ENCODE data around the gene CTPS2. TPM values are rescaled to one million over a fixed set of nuclear protein-coding genes. Genes with fewer than 3 reads are reported as not detected.
A peak's percentile ranks its signal among the peaks of the same experiment; 100 is the strongest.

Gene CTPS2
- total and polyA plus RNA-seq, 9 donors, result 13.3 to 20.1 (median 16.3) TPM

DNA sequence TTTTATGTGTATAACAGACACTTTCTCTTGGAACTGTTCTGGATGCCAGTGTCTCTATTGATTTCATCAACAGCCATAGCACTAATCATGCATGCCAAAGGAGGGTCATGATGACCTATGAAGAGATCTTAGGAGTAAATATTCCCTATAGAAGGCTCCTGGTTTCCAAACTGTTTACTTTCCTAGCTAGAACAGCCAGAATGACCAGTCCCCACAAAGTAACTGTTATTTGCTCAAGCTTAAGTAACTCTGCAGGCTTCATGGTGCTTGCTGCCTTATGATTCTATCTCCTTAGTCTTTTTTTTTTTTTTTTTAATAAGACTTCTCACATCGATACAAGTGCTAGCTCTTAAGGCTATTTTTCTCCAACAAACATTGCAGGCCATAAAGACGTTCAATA, 50.1 kb downstream of the CTPS2 start:
- peaks cover 25% of the 10 kb centered on the region for H3K27me3 ChIP-seq (ENCODE audit: control insufficient read depth, insufficient read depth, low read length)
- no CpG with 5 or more reads among the region's 2 CpGs for WGBS (ENCODE audit: insufficient coverage)
- DNase-seq, result peak; percentile 5
- no peak overlapping the region for H3K27ac ChIP-seq (ENCODE audit: low read length)
- no peak overlapping the region for H3K4me3 ChIP-seq (ENCODE audit: low read length)
- H3K9me3 ChIP-seq (replicated peaks; ENCODE audit: control insufficient read depth, low read depth, low read length), result no peaks in the 10 kb centered on the region
- no peaks in the 10 kb centered on the region for H3K36me3 ChIP-seq (ENCODE audit: control insufficient read depth, insufficient read depth, low read length)
- no peaks in the 10 kb centered on the region for H3K4me1 ChIP-seq (ENCODE audit: control insufficient read depth, insufficient read depth, low read length)

DNA sequence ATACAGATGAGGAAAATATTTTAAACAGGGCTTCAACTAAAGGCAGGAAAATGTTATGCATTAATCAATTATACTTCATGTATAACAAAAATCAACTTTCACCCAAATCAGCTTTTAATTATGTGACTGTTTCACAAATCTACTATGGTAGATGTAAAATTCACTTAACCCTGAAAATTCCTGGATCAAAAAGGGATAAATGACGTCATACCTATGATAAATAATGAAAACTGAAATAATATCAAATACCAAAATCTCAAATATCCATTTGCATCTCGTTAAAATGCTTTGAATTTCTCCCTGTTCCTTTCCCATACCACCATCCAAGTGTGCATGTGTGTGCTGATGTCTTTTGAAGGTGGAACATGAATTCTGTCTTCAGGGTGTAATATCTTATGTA, 51.0 kb downstream of the CTPS2 start:
- Histone ChIP-seq H3K27me3 (ENCODE audit: control insufficient read depth, insufficient read depth, low read length) (peaks cover 29% of the 10 kb centered on the region), H3K9me3 (replicated peaks; ENCODE audit: control insufficient read depth, low read depth, low read length) (no peaks in the 10 kb centered on the region), H3K27ac (ENCODE audit: low read length) (no peak overlapping the region), H3K36me3 (ENCODE audit: control insufficient read depth, insufficient read depth, low read length) (no peaks in the 10 kb centered on the region), H3K4me3 (ENCODE audit: low read length) (no peak overlapping the region), H3K4me1 (ENCODE audit: control insufficient read depth, insufficient read depth, low read length) (no peaks in the 10 kb centered on the region)
- no peak for DNase-seq
- no CpG with 5 or more reads among the region's 2 CpGs for WGBS (ENCODE audit: insufficient coverage)

DNA sequence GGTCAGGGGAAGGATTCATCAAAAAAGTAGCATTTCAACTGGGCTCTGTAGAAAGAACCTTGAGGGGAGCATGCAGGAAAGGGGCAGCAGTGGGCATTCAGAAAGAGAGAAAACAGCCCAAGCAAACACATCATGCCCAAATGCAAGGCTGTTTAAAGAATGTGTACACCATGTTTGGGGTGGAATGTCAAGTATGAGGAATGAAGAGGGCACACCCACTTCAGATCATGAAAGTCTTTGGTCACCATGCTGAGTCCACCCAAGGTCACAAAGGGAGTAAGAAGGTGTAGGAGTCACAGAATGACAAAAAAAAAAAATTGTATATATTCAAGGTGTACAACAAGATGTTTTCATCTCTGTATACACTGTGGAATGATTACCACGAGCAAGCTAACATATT, 53.1 kb downstream of the CTPS2 start:
- Histone ChIP-seq H3K27me3 (ENCODE audit: control insufficient read depth, insufficient read depth, low read length) (peaks cover 31% of the 10 kb centered on the region), H3K4me1 (ENCODE audit: control insufficient read depth, insufficient read depth, low read length) (no peaks in the 10 kb centered on the region), H3K36me3 (ENCODE audit: control insufficient read depth, insufficient read depth, low read length) (no peaks in the 10 kb centered on the region), H3K27ac (ENCODE audit: low read length) (no peak overlapping the region), H3K9me3 (replicated peaks; ENCODE audit: control insufficient read depth, low read depth, low read length) (no peaks in the 10 kb centered on the region), H3K4me3 (ENCODE audit: low read length) (no peak overlapping the region)
- WGBS (ENCODE audit: insufficient coverage), result no CpG with 5 or more reads among the region's 1 CpG
- no peak for DNase-seq

DNA sequence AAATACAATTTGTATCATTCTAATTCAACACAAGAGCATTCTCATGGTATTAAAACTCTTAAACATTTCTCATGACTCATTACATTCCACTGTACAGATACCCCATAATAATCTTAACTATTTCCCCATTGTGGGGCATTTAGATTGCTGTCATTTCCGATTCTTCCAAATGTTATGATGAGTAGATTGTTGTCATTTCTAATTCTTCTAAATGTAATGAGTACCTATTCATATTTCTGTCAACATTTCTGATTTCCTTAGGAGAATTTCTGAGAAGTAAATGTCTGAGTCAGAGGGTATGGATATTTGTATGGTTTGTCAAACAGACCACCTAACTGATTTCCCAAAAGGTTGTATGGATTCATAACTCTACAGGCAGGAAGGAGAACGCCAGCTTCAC, 54.2 kb downstream of the CTPS2 start:
- H3K4me3 ChIP-seq (ENCODE audit: low read length), result no peak overlapping the region
- DNase-seq, result no peak
- H3K36me3 ChIP-seq (ENCODE audit: control insufficient read depth, insufficient read depth, low read length), result no peaks in the 10 kb centered on the region
- H3K27ac ChIP-seq (ENCODE audit: low read length), result no peak overlapping the region
- H3K27me3 ChIP-seq (ENCODE audit: control insufficient read depth, insufficient read depth, low read length), result peaks cover 31% of the 10 kb centered on the region
- H3K4me1 ChIP-seq (ENCODE audit: control insufficient read depth, insufficient read depth, low read length), result no peaks in the 10 kb centered on the region
- WGBS (ENCODE audit: insufficient coverage), result no CpG with 5 or more reads among the region's 2 CpGs
- H3K9me3 ChIP-seq (replicated peaks; ENCODE audit: control insufficient read depth, low read depth, low read length), result no peaks in the 10 kb centered on the region

DNA sequence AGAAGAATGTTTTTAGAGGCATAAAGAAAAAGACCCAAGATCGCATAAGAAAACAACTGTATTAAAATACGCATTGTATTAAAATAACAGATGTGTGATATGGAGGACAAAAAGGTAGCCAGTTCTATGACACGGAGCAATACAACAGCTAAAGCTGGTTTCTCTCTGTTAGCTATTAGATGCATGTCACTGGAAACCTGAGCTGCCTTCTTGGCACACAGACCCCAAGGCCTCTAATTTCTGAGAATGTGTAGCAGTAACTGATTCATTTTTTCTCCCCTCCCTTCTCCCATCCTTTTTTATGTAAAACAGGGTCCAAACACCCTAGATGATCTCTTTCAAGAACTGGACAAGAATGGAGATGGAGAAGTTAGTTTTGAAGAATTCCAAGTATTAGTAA, 58.4 kb downstream of the CTPS2 start:
- peak; percentile 32 for DNase-seq
- peaks cover 46% of the 10 kb centered on the region for H3K27me3 ChIP-seq (ENCODE audit: control insufficient read depth, insufficient read depth, low read length)

DNA sequence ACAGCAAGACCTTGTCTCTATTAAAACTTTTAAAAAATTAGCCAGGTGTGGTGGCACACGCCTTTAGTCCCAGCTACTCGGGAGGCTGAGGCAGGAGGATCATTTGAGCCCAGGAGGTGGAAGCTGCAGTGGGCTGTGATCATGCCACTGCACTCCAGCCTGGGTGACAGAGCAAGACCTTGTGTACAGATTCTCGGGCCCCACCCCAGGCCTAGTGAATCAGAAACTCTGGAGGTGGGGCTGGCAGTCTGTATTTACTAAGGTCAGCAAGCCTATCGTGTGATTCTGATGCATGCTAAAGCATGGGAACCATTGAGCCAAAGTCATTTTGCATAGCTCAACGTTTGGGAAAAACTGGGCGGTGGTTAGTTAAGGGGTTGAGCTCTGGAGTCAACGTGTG, 59.0 kb downstream of the CTPS2 start:
- Histone ChIP-seq H3K4me1 (ENCODE audit: control insufficient read depth, insufficient read depth, low read length) (no peaks in the 10 kb centered on the region), H3K9me3 (replicated peaks; ENCODE audit: control insufficient read depth, low read depth, low read length) (no peaks in the 10 kb centered on the region), H3K36me3 (ENCODE audit: control insufficient read depth, insufficient read depth, low read length) (no peaks in the 10 kb centered on the region), H3K27ac (ENCODE audit: low read length) (no peak overlapping the region), H3K4me3 (ENCODE audit: low read length) (no peak overlapping the region), H3K27me3 (ENCODE audit: control insufficient read depth, insufficient read depth, low read length) (peaks cover 46% of the 10 kb centered on the region)
- 83% methylated on average over 6 of the region's 7 CpGs for WGBS (ENCODE audit: insufficient coverage)
- no peak for DNase-seq

More for the DNA sequence above, 58.4 kb downstream of the CTPS2 start:
- Histone ChIP-seq H3K36me3 (ENCODE audit: control insufficient read depth, insufficient read depth, low read length) (no peaks in the 10 kb centered on the region), H3K9me3 (replicated peaks; ENCODE audit: control insufficient read depth, low read depth, low read length) (no peaks in the 10 kb centered on the region), H3K27ac (ENCODE audit: low read length) (no peak overlapping the region), H3K4me3 (ENCODE audit: low read length) (no peak overlapping the region), H3K4me1 (ENCODE audit: control insufficient read depth, insufficient read depth, low read length) (no peaks in the 10 kb centered on the region)
- WGBS (ENCODE audit: insufficient coverage), result no CpG with 5 or more reads among the region's 3 CpGs

DNA sequence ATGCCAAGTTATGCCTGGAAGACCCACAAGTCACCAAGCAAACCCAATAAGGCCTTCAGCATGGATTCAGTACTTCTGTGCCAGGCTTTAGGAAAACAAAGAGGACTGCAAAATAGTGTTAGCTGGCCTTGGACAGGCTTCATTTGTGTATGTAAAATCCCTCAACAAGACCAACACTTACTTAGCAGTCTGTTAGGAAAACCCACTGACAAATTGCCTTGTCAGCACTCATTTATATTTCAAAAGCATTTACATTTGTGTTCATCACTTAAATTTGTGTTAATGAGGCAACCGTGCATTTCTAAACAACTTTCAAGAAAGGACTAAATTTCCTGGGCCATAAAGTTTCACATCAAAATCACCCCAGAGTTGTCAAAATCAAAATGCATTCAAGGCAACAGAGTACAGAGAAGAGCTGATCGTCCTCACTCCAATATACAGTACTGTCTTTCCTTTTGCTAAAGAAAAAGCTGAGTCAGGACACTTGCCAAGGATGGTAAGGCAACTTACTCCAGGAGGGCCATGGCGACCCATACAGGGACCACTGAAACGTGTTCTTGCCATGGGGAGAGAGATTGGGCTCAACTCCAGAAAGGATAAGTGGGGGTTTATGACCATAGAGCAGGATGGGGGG, 61.0 kb downstream of the CTPS2 start:
- Histone ChIP-seq H3K4me1 (ENCODE audit: control insufficient read depth, insufficient read depth, low read length) (no peaks in the 10 kb centered on the region), H3K4me3 (ENCODE audit: low read length) (no peak overlapping the region), H3K27ac (ENCODE audit: low read length) (no peak overlapping the region), H3K9me3 (replicated peaks; ENCODE audit: control insufficient read depth, low read depth, low read length) (no peaks in the 10 kb centered on the region), H3K36me3 (ENCODE audit: control insufficient read depth, insufficient read depth, low read length) (no peaks in the 10 kb centered on the region), H3K27me3 (ENCODE audit: control insufficient read depth, insufficient read depth, low read length) (peaks cover 37% of the 10 kb centered on the region)
- no peak for DNase-seq
- WGBS (ENCODE audit: insufficient coverage), result 65% methylated on average over 2 of the region's 4 CpGs

DNA sequence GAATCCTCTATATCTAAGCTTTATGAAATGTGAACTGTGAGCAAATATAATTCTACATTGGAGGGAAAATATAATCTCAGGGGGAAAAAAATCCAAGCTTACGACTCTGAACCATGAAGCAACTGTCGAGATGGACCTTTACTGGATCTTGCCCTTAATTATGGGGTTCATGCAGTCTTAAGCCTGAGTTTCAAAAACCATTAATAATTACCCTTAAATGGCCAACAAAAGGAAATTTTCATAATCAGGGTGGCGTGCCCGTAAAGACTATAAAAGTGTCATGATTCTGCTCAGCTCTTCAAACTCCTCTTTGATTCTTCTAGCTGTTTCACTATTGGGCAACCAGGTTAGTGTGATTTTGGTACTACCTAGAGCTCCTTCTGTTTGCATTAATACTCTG, 62.6 kb downstream of the CTPS2 start, which contains the start of gene S100G:
S100G (plus strand) TSS at position 301 of the 400 bp plus-strand sequence. CDS start 849 bp downstream, outside the sequence.
- Histone ChIP-seq H3K36me3 (ENCODE audit: control insufficient read depth, insufficient read depth, low read length) (no peaks in the 10 kb centered on the region), H3K9me3 (replicated peaks; ENCODE audit: control insufficient read depth, low read depth, low read length) (no peaks in the 10 kb centered on the region), H3K4me3 (ENCODE audit: low read length) (no peak within 1 kb of the TSS), H3K27ac (ENCODE audit: low read length) (no peak within 1 kb of the TSS), H3K27me3 (ENCODE audit: control insufficient read depth, insufficient read depth, low read length) (peaks cover 40% of the 10 kb centered on the region), H3K4me1 (ENCODE audit: control insufficient read depth, insufficient read depth, low read length) (no peaks in the 10 kb centered on the region)
- DNase-seq, result no peak
- WGBS (ENCODE audit: insufficient coverage), result no CpG with 5 or more reads among the region's 4 CpGs

DNA sequence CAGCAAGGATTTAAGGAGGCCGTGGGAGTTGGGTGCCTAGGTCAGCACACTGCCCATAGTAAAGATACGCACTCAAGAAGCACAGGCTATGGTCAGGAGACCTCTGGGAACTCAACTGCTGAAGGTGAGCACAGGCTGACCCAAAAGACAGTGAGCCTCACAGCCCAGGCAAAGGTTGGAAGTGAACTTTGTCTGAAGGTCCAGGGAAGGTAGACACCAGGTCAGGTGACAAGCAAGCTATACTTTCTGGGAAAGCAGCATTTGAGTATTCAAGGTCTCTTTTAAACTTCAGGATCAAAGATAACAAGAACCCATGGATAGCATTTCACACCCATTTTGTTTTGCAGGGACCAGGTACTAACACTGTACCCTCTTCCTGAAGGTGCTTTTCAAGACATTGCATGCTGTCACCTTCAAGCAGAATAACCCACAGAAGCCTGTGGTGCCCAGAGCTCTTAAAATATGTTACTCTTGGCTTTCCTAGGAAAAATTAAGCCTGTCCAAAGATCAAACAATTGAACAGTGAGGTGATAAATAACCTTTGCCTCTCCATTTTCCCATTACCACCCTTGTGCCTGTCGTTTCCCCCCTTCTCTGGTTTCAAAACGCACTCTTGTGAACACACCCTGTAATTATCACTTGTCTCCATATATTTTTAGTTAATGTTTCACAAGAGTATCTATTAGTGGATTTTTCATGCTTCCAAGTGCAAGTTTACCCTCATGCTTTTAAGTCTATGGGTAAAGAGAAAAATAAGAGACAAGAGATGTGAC, 65.9 kb downstream of the CTPS2 start:
- no peak overlapping the region for H3K27ac ChIP-seq (ENCODE audit: low read length)
- H3K36me3 ChIP-seq (ENCODE audit: control insufficient read depth, insufficient read depth, low read length), result no peaks in the 10 kb centered on the region
- 96% methylated on average over 2 of the region's 4 CpGs for whole genome bisulfite sequencing (ENCODE audit: insufficient coverage)
- peaks cover 38% of the 10 kb centered on the region for H3K27me3 ChIP-seq (ENCODE audit: control insufficient read depth, insufficient read depth, low read length)
- H3K9me3 ChIP-seq (replicated peaks; ENCODE audit: control insufficient read depth, low read depth, low read length), result no peaks in the 10 kb centered on the region
- DNase-seq, result no peak
- no peaks in the 10 kb centered on the region for H3K4me1 ChIP-seq (ENCODE audit: control insufficient read depth, insufficient read depth, low read length)
- H3K4me3 ChIP-seq (ENCODE audit: low read length), result no peak overlapping the region

DNA sequence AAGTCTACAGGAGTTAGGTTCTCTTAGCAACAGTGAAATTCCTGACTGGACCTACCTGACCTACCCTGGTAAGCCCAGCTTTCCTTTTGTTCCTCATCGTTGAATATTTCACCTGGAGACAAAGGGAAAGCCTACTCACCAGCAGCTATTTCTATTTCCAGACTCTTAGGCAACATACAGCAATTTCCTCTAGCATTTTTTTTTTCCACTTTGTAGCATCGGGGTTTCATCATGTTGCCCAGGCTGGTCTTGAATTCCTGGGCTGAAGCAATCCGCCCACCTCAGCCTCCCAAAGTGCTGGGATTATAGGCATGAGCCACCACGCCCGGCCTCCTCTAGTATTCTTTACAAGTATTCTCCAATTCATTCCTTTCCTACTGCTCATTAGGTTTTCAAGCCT, 69.3 kb downstream of the CTPS2 start:
- Histone ChIP-seq H3K27ac (ENCODE audit: low read length) (no peak overlapping the region), H3K27me3 (ENCODE audit: control insufficient read depth, insufficient read depth, low read length) (peaks cover 46% of the 10 kb centered on the region), H3K36me3 (ENCODE audit: control insufficient read depth, insufficient read depth, low read length) (peaks cover 2% of the 10 kb centered on the region), H3K9me3 (replicated peaks; ENCODE audit: control insufficient read depth, low read depth, low read length) (no peaks in the 10 kb centered on the region), H3K4me3 (ENCODE audit: low read length) (no peak overlapping the region), H3K4me1 (ENCODE audit: control insufficient read depth, insufficient read depth, low read length) (no peaks in the 10 kb centered on the region)
- no peak for DNase-seq
- WGBS (ENCODE audit: insufficient coverage), result 46% methylated on average over 3 of the region's 5 CpGs
